Central memory CD8-positive, alpha-beta T cell (primary cell): ENCODE measurements around the gene FKBP4.

Experiments used
- ATAC-seq: fragments of 150-1000 bp; cut with Tn5 transposase; replicated peaks from 2 replicates; pipeline ENCODE4 v1.10.0; 2022; ENCODE audit warnings: mild to moderate bottlenecking, moderate FRiP score, moderate number of reproducible peaks; ENCODE audit not compliant: poor library complexity, severe bottlenecking; ENCODE audit errors: extremely low read depth
- DNase-seq, 2 donors: peaks; one replicate each; pipeline ENCODE4 v3.0.0; 2021; ENCODE audit warnings: low spot score in 2 of 2
- H3K27ac Mint-ChIP-seq: one replicate; pipeline ENCODE4 v1.8.0; 2022; ENCODE audit warnings: low read depth, mild to moderate bottlenecking, moderate library complexity, mixed read lengths
- H3K27me3 Mint-ChIP-seq: one replicate; pipeline ENCODE4 v1.8.0; 2022; ENCODE audit warnings: mixed read lengths
- H3K36me3 Mint-ChIP-seq: one replicate; pipeline ENCODE4 v1.8.0; 2022; ENCODE audit warnings: mild to moderate bottlenecking, moderate library complexity, mixed read lengths; ENCODE audit not compliant: insufficient read depth
- H3K4me1 Mint-ChIP-seq: one replicate; pipeline ENCODE4 v1.8.0; 2022; ENCODE audit warnings: mixed read lengths
- H3K4me3 Mint-ChIP-seq: one replicate; pipeline ENCODE4 v1.8.0; 2022; ENCODE audit warnings: mild to moderate bottlenecking, moderate library complexity, mixed read lengths
- H3K9me3 Mint-ChIP-seq: one replicate; pipeline ENCODE4 v1.8.0; 2022; ENCODE audit warnings: mixed read lengths

The FKBP4 gene

DNA sequence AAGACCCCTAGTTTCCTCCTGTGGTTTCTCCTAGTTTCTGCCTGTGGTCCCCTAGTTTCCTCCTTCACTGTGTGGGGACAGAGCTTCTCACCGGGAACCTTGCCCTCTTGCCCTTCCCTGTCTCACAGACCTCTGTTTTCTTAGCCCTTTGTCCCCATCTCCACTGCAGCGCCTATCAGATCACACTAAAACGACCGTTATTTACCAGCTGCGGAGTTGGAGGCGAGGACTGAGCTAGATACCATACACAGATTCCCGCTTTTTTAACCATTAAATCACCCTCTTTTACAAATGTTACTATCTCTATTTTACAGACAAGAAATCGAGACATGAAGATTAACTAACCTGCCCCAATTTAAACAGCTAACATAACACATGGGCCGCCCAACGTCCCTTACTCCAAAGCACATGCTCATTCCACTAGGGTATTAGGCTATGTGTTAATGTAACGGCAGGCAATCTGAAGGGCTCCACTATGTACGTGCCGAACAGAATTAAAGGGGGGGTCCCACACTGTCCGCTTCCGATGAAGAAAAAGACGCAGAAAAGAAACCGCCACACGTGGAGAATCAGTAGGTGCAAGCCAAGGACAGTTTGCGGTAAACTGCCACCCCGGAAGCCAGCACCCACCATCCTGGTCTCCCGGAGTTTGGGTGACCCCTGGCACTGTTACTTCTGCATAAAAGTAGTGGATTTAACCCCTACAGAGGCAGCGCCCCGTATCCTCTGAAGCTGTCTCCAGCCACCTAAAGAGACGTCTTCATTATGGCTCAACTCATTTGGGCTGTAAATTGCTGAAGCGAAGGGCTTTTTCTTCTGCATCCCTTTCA is 1.9 kb upstream of the FKBP4 start:
- DNase-seq: no peak
- Mint-ChIP-seq H3K9me3 (no peaks in the 10 kb centered on the region), H3K36me3 (peaks cover 15% of the 10 kb centered on the region), H3K4me3 (peak overlapping the region; percentile 81), H3K27ac (no peak overlapping the region), H3K27me3 (no peaks in the 10 kb centered on the region), H3K4me1 (peaks cover 9% of the 10 kb centered on the region)
- ATAC-seq: no peak

GRCh38 chr12:2793561-2793960 is 1.2 kb upstream of the FKBP4 start:
- Mint-ChIP-seq H3K4me3 (peak overlapping the region; percentile 81), H3K36me3 (peaks cover 15% of the 10 kb centered on the region), H3K9me3 (no peaks in the 10 kb centered on the region), H3K27ac (peak overlapping the region; percentile 71), H3K27me3 (no peaks in the 10 kb centered on the region), H3K4me1 (peaks cover 9% of the 10 kb centered on the region)
- ATAC-seq: no peak
- no peak for DNase-seq

GRCh38 chr12:2794191-2794735 is 507 bp upstream of the FKBP4 start:
- peaks cover 17% of the 10 kb centered on the region for H3K36me3 Mint-ChIP-seq
- peaks cover 9% of the 10 kb centered on the region for H3K4me1 Mint-ChIP-seq
- no peak for ATAC-seq
- DNase-seq: peak in 1 of 2 donors; percentile 11
- H3K9me3 Mint-ChIP-seq: no peaks in the 10 kb centered on the region
- H3K4me3 Mint-ChIP-seq: peak overlapping the region; percentile 81
- no peaks in the 10 kb centered on the region for H3K27me3 Mint-ChIP-seq
- H3K27ac Mint-ChIP-seq: no peak overlapping the region

GRCh38 chr12:2795291-2796186 is 769 bp downstream of the FKBP4 start:
- Mint-ChIP-seq H3K4me3 (peak overlapping the region; percentile 91), H3K27ac (peak overlapping the region; percentile 88), H3K9me3 (no peaks in the 10 kb centered on the region), H3K36me3 (peaks cover 27% of the 10 kb centered on the region), H3K27me3 (no peaks in the 10 kb centered on the region), H3K4me1 (peaks cover 9% of the 10 kb centered on the region)
- DNase-seq (peak; percentile 40 to 41), ATAC-seq (peak; percentile 65)

DNA sequence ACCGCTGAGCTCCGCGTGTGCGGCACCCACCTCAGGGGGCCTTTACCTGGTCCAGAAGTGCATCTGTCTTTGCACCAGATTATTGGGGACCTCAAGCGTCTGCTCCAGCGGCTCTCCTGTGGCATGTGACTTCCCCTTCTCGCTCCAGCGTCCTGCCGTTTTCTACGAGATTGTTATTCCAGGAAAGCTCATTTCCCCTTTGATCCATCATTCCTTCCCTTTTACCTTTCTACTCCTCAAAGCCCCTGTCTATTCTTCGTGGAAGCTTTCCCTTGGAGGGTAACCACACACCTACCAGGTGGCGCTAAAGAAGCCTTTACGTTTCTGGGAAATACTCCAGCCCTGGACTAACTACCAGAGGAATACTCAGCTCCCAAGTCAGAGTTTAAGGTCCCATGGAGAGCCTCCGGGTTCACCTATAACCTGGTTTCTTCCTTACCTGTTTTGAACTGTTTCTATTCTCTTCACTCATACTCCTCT is 1.5 kb downstream of the FKBP4 start:
- no peaks in the 10 kb centered on the region for H3K9me3 Mint-ChIP-seq

GRCh38 chr12:2797721-2798418 is 3.1 kb downstream of the FKBP4 start:
- H3K4me3 Mint-ChIP-seq: peak overlapping the region; percentile 91
- H3K27ac Mint-ChIP-seq: no peak overlapping the region
- H3K4me1 Mint-ChIP-seq: peaks cover 9% of the 10 kb centered on the region

More for the DNA sequence above, 1.5 kb downstream of the FKBP4 start:
- H3K27ac Mint-ChIP-seq: peak overlapping the region; percentile 88
- H3K27me3 Mint-ChIP-seq: no peaks in the 10 kb centered on the region
- H3K36me3 Mint-ChIP-seq: peaks cover 31% of the 10 kb centered on the region
- H3K4me1 Mint-ChIP-seq: peaks cover 9% of the 10 kb centered on the region
- DNase-seq (no peak), ATAC-seq (no peak)
- H3K4me3 Mint-ChIP-seq: peak overlapping the region; percentile 91

GRCh38 chr12:2800046-2800570 is 5.3 kb downstream of the FKBP4 start:
- peaks cover 40% of the 10 kb centered on the region for H3K36me3 Mint-ChIP-seq
- no peak for ATAC-seq
- no peak overlapping the region for H3K4me3 Mint-ChIP-seq
- DNase-seq: no peak
- H3K4me1 Mint-ChIP-seq: peaks cover 9% of the 10 kb centered on the region
- no peaks in the 10 kb centered on the region for H3K9me3 Mint-ChIP-seq
- H3K27ac Mint-ChIP-seq: peak overlapping the region; percentile 76
- H3K27me3 Mint-ChIP-seq: no peaks in the 10 kb centered on the region

More at GRCh38 chr12:2797721-2798418, 3.1 kb downstream of the FKBP4 start:
- Mint-ChIP-seq H3K9me3 (no peaks in the 10 kb centered on the region), H3K27me3 (no peaks in the 10 kb centered on the region), H3K36me3 (peaks cover 41% of the 10 kb centered on the region)
- DNase-seq (no peak), ATAC-seq (no peak)

DNA sequence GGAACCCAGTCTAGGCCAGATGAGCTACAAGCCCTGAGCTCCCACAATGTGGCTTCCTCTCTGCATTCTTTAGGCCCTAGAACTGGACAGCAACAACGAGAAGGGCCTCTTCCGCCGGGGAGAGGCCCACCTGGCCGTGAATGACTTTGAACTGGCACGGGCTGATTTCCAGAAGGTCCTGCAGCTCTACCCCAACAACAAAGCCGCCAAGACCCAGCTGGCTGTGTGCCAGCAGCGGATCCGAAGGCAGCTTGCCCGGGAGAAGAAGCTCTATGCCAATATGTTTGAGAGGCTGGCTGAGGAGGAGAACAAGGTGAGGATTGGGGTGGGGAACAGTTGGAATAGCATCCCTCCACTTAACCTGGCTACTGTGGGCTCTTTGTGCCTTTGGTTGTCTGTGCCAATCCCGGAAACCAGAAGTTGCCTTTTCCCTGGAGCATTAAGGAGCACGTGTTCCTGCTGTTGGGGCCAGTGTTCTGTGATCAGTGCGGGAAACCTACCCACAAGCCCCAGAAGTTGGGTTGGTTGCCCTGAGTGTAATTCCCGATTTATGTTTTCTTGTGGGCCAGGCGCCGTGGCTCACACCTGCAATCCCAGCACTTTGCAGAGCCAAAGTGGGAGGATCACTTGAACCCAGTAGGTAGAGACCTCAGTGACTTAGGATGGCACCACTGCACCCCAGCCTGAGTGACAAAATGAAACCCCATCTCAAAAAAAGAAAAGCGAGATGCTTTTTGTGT is 6.4 kb downstream of the FKBP4 start:
- peaks cover 37% of the 10 kb centered on the region for H3K36me3 Mint-ChIP-seq
- peak overlapping the region; percentile 76 for H3K27ac Mint-ChIP-seq
- peaks cover 6% of the 10 kb centered on the region for H3K4me1 Mint-ChIP-seq
- H3K9me3 Mint-ChIP-seq: no peaks in the 10 kb centered on the region
- H3K27me3 Mint-ChIP-seq: no peaks in the 10 kb centered on the region
- ATAC-seq (no peak), DNase-seq (no peak)
- no peak overlapping the region for H3K4me3 Mint-ChIP-seq

DNA sequence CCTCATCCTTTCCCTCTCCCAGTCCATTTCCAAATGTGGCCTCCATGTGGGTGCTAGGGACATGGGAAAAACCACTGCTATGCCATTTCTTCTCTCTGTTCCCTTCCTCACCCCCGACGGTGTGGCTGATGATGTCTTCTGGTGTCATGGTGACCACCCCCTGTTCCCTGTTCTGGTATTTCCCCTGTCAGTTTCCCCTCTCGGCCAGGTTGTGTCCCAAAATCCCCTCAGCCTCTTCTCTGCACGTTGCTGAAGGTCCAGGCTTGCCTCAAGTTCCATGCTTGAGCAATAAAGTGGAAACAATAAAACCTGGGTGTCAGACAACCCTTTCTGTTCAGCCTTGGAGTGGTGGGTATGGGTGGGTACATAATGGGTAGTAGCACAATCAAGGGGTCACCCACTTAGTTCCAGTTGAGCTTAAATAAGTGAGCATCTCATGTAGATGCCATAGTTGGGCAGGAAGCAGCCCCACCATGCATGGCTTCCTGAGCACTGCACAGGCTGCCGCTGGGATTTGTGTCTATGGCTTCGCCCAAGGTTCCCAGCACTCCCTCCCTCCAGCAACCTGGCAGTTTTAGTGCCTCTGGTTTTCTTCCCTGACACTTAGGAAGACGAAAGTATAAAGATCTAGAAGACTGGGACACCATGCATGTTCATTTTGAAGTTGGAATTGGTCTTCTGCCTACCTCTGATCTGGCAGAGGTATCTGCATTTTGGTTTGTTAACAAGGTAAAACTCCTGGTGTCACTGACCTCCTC is 9.0 kb downstream of the FKBP4 start:
- H3K27me3 Mint-ChIP-seq: no peaks in the 10 kb centered on the region
- no peak overlapping the region for H3K4me3 Mint-ChIP-seq
- no peak overlapping the region for H3K27ac Mint-ChIP-seq
- peaks cover 30% of the 10 kb centered on the region for H3K36me3 Mint-ChIP-seq
- no peaks in the 10 kb centered on the region for H3K9me3 Mint-ChIP-seq
- no peak for ATAC-seq
- H3K4me1 Mint-ChIP-seq: no peaks in the 10 kb centered on the region
- DNase-seq: no peak

DNA sequence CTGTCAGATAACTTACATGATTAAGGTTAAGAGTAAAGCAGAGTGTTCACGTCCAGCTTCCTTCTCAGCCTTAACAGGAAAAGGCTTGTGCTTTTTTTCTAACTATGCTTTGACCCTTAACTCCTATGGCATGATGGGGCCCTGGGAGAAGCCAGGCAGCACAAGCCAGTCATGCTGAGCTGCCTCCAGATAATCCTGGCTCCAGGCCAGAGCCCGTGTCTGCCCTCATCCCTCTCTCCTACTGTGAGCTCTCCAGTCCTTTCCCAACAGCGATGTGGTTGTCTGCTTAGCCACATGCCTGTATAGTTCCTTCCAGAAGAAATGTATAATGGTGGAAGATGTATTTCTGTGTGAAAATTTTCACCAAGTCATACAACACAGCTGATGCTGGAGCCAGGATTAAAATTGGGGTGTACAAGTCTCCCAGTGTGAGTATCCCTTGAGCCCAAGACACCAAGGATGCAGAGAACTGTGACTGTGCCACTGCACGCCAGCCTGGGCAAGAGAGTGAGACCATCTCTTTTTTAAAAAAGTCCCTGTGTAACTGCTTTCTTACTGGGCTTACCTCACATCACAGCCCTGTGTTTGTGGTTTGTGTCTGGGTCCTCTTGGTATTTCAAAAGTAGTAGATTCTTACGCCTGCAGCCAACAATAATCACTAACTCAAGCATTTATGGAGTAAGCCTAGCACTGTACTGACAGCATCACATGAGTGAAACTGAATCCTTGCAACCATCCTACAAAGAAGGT is 9.8 kb downstream of the FKBP4 start:
- Mint-ChIP-seq H3K9me3 (no peaks in the 10 kb centered on the region), H3K4me3 (no peak overlapping the region), H3K36me3 (peaks cover 27% of the 10 kb centered on the region), H3K27me3 (no peaks in the 10 kb centered on the region), H3K4me1 (no peaks in the 10 kb centered on the region), H3K27ac (no peak overlapping the region)
- ATAC-seq (no peak), DNase-seq (no peak)
